ENCODE results near the gene MLYCD. TPM values are rescaled to one million over a fixed set of nuclear protein-coding genes. Genes with fewer than 3 reads are reported as not detected.

The MLYCD gene
- total RNA-seq, 1 donor from 2014 or later = 10.8 TPM

DNA sequence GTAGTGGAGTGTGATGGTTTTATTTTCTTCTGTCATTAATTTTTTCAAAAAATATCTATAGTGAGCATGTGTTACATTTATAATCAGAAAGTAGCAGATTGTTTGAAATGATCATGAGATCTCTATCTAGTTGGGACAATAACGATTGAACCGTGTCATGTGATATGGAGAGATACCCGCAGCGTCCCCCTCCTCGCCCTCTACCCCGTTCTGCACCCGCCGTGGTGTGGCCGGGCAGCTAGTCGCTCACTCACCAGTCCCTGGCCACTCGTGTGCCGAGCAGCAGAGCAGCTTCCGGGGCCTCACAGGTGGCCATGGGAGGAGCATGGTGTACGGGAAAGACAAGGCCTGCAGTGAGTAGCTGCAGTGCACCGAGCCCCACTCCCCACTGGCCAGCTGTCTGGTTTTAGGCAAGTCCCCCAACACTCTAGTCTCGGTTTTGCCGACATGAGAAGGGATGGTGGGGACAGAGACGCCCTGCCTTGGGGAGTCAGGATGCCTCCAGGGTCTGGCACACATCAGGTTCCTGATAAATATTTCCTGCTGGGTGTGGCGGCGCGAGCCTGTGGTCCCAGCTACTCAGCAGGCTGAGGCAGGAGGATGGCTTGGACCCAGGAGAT lies 15.3 kb downstream of the MLYCD start:
- no peak overlapping the region for H3K4me3 Mint-ChIP-seq
- H3K9me3 Mint-ChIP-seq = no peaks in the 10 kb centered on the region
- no peak overlapping the region for H3K27ac Mint-ChIP-seq
- H3K4me1 Mint-ChIP-seq = no peaks in the 10 kb centered on the region
- no peak for TF ChIP-seq CTCF (IDR thresholded peaks at IDR 0.05)
- DNase-seq (no peak), ATAC-seq (ENCODE audit: low read depth) (no peak)
- H3K27me3 Mint-ChIP-seq = no peaks in the 10 kb centered on the region
- intact Hi-C loops (cut with micrococcal nuclease) = no loop called here
- ChIA-PET CTCF (interaction anchor here (0.6 kb wide), 1 partner anchor 10 kb away, joined by 3 read pairs; no protein-coding TSS in a partner anchor), POLR2A (no interaction called here)
- peaks cover 86% of the 10 kb centered on the region for H3K36me3 Mint-ChIP-seq (ENCODE audit: low read depth)

- DNase-seq (no peak), ATAC-seq (ENCODE audit: low read depth) (no peak)
- no peak overlapping the region for H3K27ac Mint-ChIP-seq
- ChIA-PET POLR2A (no interaction called here), CTCF (no interaction called here)
- H3K4me3 Mint-ChIP-seq = no peak overlapping the region
- intact Hi-C loops (cut with micrococcal nuclease) = no loop called here
- no peaks in the 10 kb centered on the region for H3K27me3 Mint-ChIP-seq
- no peak for TF ChIP-seq CTCF (IDR thresholded peaks at IDR 0.05)
- H3K36me3 Mint-ChIP-seq (ENCODE audit: low read depth) = peaks cover 85% of the 10 kb centered on the region
- no peaks in the 10 kb centered on the region for H3K4me1 Mint-ChIP-seq
- H3K9me3 Mint-ChIP-seq = no peaks in the 10 kb centered on the region
Measured at GRCh38 chr16:83915081-83915480, 16.2 kb downstream of the MLYCD start.

GRCh38 chr16:83915491-83915890 lies 16.6 kb downstream of the MLYCD start:
- H3K27ac Mint-ChIP-seq = no peak overlapping the region
- H3K27me3 Mint-ChIP-seq = no peaks in the 10 kb centered on the region
- H3K4me3 Mint-ChIP-seq = no peak overlapping the region
- intact Hi-C loops (cut with micrococcal nuclease) = no loop called here
- H3K9me3 Mint-ChIP-seq = no peaks in the 10 kb centered on the region
- H3K4me1 Mint-ChIP-seq = no peaks in the 10 kb centered on the region
- ATAC-seq (ENCODE audit: low read depth) (no peak), DNase-seq (no peak)
- POLR2A ChIA-PET = no interaction called here
- CTCF ChIA-PET = no interaction called here
- no peak for TF ChIP-seq CTCF (IDR thresholded peaks at IDR 0.05)
- H3K36me3 Mint-ChIP-seq (ENCODE audit: low read depth) = peaks cover 85% of the 10 kb centered on the region

DNA sequence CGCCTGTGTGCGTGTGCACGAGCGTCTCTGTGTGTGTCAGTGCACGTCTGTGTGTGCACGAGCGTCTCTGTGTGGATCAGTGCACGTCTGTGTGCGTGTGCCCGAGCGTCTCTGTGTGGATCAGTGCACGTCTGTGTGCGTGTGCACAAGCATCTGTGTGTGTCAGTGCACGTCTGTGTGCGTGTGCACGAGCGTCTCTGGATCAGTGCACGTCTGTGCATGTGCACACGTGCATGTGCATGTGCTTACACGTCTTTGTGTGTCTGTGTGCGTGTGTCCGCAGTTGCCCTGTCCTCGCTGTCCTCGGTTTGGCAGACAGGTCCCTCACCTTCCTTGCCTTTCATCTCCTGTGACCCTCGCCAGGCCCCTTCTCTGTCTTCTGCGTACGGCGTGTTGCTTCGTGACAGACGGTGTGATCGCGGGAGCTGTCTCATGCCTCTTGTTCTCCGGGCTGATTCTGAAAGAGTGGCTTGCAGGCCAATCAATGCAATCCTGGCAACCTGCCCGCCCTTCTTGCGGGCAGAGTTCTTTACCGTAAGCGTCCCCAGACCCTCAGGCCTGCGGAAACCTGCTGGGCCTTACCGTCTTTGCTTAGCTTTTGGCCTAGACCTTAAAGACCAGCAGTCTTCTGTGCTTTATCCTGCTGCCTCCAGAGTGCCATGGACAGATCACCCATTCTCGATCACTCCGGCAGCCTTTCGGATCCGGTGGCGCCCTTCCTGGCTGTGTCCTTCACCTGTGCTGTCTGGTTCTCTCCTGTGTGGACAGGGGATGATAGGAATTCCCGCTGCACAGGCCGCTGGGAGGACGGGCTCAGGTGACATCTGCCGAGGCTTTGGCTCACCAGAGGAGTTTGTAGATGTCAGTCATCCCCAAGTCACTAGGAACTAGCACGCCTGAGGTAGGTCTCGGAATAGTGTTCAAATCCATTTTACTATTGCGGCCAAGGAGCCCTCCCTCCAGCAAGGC lies 18.5 kb downstream of the MLYCD start:
- ChIA-PET CTCF (no interaction called here), POLR2A (no interaction called here)
- no peak overlapping the region for H3K27ac Mint-ChIP-seq
- no peak for ATAC-seq (ENCODE audit: low read depth)
- H3K9me3 Mint-ChIP-seq = no peaks in the 10 kb centered on the region
- H3K4me3 Mint-ChIP-seq = no peak overlapping the region
- no peaks in the 10 kb centered on the region for H3K27me3 Mint-ChIP-seq
- no peak for DNase-seq
- H3K4me1 Mint-ChIP-seq = no peaks in the 10 kb centered on the region
- H3K36me3 Mint-ChIP-seq (ENCODE audit: low read depth) = peaks cover 81% of the 10 kb centered on the region
- TF ChIP-seq CTCF (IDR thresholded peaks at IDR 0.05) = no peak
- intact Hi-C loops (cut with micrococcal nuclease) = no loop called here

DNA sequence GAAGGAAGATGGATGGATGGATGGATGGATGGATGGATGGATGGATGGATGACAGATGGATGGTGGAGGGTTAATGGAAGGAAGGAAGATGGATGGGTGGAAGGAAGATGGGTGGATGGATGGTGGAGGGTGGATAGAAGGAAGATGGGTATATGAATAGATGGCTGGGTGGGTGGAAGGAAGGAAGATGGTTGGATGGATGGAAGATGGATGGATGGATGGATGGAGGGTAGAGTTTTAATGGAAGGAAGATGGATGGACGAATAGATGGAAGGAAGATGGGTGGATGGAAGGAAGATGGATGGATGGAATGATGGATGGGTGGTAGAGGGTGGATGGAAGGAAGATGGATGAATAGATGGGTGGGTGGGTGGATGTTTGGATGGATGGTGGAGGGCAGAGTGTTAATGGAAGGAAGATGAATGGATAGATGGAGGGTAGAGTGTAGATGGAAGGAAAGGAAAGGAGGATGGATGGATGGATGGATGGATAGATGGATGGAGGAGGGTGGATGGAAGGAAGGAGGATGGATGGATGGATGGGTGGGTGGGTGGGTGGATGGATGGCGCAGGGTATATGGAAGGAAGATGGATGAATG lies 22.1 kb downstream of the MLYCD start:
- ChIA-PET CTCF (no interaction called here), POLR2A (no interaction called here)
- Mint-ChIP-seq H3K27ac (no peak overlapping the region), H3K27me3 (no peaks in the 10 kb centered on the region), H3K4me1 (no peaks in the 10 kb centered on the region), H3K4me3 (no peak overlapping the region), H3K36me3 (ENCODE audit: low read depth) (peaks cover 65% of the 10 kb centered on the region), H3K9me3 (no peaks in the 10 kb centered on the region)
- DNase-seq (no peak), ATAC-seq (ENCODE audit: low read depth) (no peak)
- intact Hi-C loops (cut with micrococcal nuclease) = loop anchor here (10.0 kb wide), 1 partner anchor 144 kb away; no protein-coding TSS in a partner anchor
- TF ChIP-seq CTCF (IDR thresholded peaks at IDR 0.05) = no peak

All from activated B cell treated with CpG ODN at 0.5 μM for 24 hours (primary cell).